ENCODE measurements around the gene CALML6. TPM values are rescaled to one million over a fixed set of nuclear protein-coding genes. Genes with fewer than 3 reads are reported as not detected.

CALML6 gene
- total RNA-seq, result 0.73 and 1.3 TPM in 2 replicates

GRCh38 chr1:1914971-1915692, at the start of gene CALML6:
Gene CALML6, plus strand, starts transcription at chr1:1915260. Its CDS starts 21 bp downstream, at chr1:1915281.
- ATAC-seq (ENCODE audit: low read depth), result no peak
- Mint-ChIP-seq H3K9me3 (no peaks in the 10 kb centered on the region), H3K27ac (no peak within 1 kb of the TSS), H3K27me3 (peaks cover 5% of the 10 kb centered on the region), H3K4me1 (peaks cover 2% of the 10 kb centered on the region), H3K36me3 (ENCODE audit: low read depth) (no peaks in the 10 kb centered on the region), H3K4me3 (no peak within 1 kb of the TSS)
- ChIA-PET POLR2A (no interaction called here), CTCF (no interaction called here)
- no peak for TF ChIP-seq CTCF (IDR thresholded peaks at IDR 0.05)
- DNase-seq, result no peak
- intact Hi-C loops (cut with micrococcal nuclease), result loop anchor here (5.0 kb wide), 1 partner anchor 477 kb away; the partner anchor contains the start of genes MORN1 and RER1

- H3K27me3 Mint-ChIP-seq, result no peaks in the 10 kb centered on the region
- intact Hi-C loops (cut with micrococcal nuclease), result no loop called here
- H3K4me3 Mint-ChIP-seq, result no peak overlapping the region
- H3K9me3 Mint-ChIP-seq, result no peaks in the 10 kb centered on the region
- DNase-seq, result no peak
- no peak for TF ChIP-seq CTCF (IDR thresholded peaks at IDR 0.05)
- ChIA-PET CTCF (interaction anchor here (1.3 kb wide), 1 partner anchor 10 kb away, joined by 3 read pairs; no protein-coding TSS in a partner anchor), POLR2A (no interaction called here)
- no peak overlapping the region for H3K27ac Mint-ChIP-seq
- no peak for ATAC-seq (ENCODE audit: low read depth)
- H3K4me1 Mint-ChIP-seq, result peaks cover 77% of the 10 kb centered on the region
- H3K36me3 Mint-ChIP-seq (ENCODE audit: low read depth), result peaks cover 12% of the 10 kb centered on the region
Observed at GRCh38 chr1:1867164-1867563, 47.9 kb upstream of the CALML6 start.

- H3K27ac Mint-ChIP-seq, result peak overlapping the region; percentile 57
- H3K4me3 Mint-ChIP-seq, result no peak overlapping the region
- H3K9me3 Mint-ChIP-seq, result no peaks in the 10 kb centered on the region
- ChIA-PET POLR2A (interaction anchor here (0.6 to 2.6 kb wide), 10 partner anchors 9 to 86 kb away, joined by 3 to 15 read pairs (median 3); no protein-coding TSS in a partner anchor), CTCF (interaction anchor here (1.0 to 1.6 kb wide), 2 partner anchors 30 to 37 kb away, joined by 3 to 5 read pairs; no protein-coding TSS in a partner anchor)
- TF ChIP-seq CTCF (IDR thresholded peaks at IDR 0.05), result no peak
- peaks cover 31% of the 10 kb centered on the region for H3K36me3 Mint-ChIP-seq (ENCODE audit: low read depth)
- ATAC-seq (ENCODE audit: low read depth) (peak; percentile 38), DNase-seq (no peak)
- peaks cover 72% of the 10 kb centered on the region for H3K4me1 Mint-ChIP-seq
- intact Hi-C loops (cut with micrococcal nuclease), result loop anchor here (1.0 kb wide), 1 partner anchor 89 kb away; no protein-coding TSS in a partner anchor
- no peaks in the 10 kb centered on the region for H3K27me3 Mint-ChIP-seq
Observed at GRCh38 chr1:1869469-1869868, 45.6 kb upstream of the CALML6 start.

GRCh38 chr1:1872329-1872994, 42.6 kb upstream of the CALML6 start:
- intact Hi-C loops (cut with micrococcal nuclease), result no loop called here
- peak overlapping the region; percentile 8 for H3K27ac Mint-ChIP-seq
- peaks cover 44% of the 10 kb centered on the region for H3K36me3 Mint-ChIP-seq (ENCODE audit: low read depth)
- no peak for ATAC-seq (ENCODE audit: low read depth)
- peaks cover 76% of the 10 kb centered on the region for H3K4me1 Mint-ChIP-seq
- ChIA-PET CTCF (interaction anchor here (1.1 kb wide), 1 partner anchor 14 kb away, joined by 3 read pairs; no protein-coding TSS in a partner anchor), POLR2A (interaction anchor here (1.1 kb wide), 1 partner anchor 15 kb away, joined by 4 read pairs; no protein-coding TSS in a partner anchor)
- peak overlapping the region; percentile 3 for H3K4me3 Mint-ChIP-seq
- no peak for DNase-seq
- no peaks in the 10 kb centered on the region for H3K9me3 Mint-ChIP-seq
- TF ChIP-seq CTCF (IDR thresholded peaks at IDR 0.05), result no peak
- H3K27me3 Mint-ChIP-seq, result no peaks in the 10 kb centered on the region

GRCh38 chr1:1873186-1873585, 41.9 kb upstream of the CALML6 start:
- Mint-ChIP-seq H3K4me1 (peaks cover 77% of the 10 kb centered on the region), H3K27ac (no peak overlapping the region), H3K36me3 (ENCODE audit: low read depth) (peaks cover 49% of the 10 kb centered on the region), H3K9me3 (no peaks in the 10 kb centered on the region), H3K27me3 (no peaks in the 10 kb centered on the region), H3K4me3 (no peak overlapping the region)
- DNase-seq (no peak), ATAC-seq (ENCODE audit: low read depth) (no peak)
- CTCF ChIA-PET, result no interaction called here
- POLR2A ChIA-PET, result no interaction called here
- no peak for TF ChIP-seq CTCF (IDR thresholded peaks at IDR 0.05)
- intact Hi-C loops (cut with micrococcal nuclease), result no loop called here
